Hepatocyte (in vitro differentiated cells): ENCODE data around the gene KNL1. TPM values are rescaled to one million over a fixed set of nuclear protein-coding genes. Genes with fewer than 3 reads are reported as not detected.

Experiments
- DNase-seq: peaks from one replicate; pipeline ENCODE4 v3.0.0-alpha.2; 2016; ENCODE audit warnings: low spot score
- H2AFZ ChIP-seq: fragments of 200-600 bp; sonication (generic); 2 replicates; pipeline ENCODE4 v1.6.0; 2016; ENCODE audit warnings: antibody characterized with exemption, mild to moderate bottlenecking
- H3K27ac ChIP-seq: fragments of 200-600 bp; sonication (generic); 2 replicates; pipeline ENCODE4 v1.5.1; 2016; ENCODE audit warnings: mild to moderate bottlenecking
- H3K27me3 ChIP-seq: fragments of 200-600 bp; sonication (generic); 2 replicates; pipeline ENCODE4 v1.6.1; 2016
- H3K36me3 ChIP-seq: fragments of 200-600 bp; sonication (generic); replicated peaks from 2 replicates; pipeline ENCODE4 v1.5.1; 2016; ENCODE audit warnings: low read depth; ENCODE audit not compliant: insufficient read depth
- H3K4me1 ChIP-seq: fragments of 200-600 bp; sonication (generic); 2 replicates; pipeline ENCODE4 v1.5.1; 2016; ENCODE audit warnings: mild to moderate bottlenecking, moderate library complexity; ENCODE audit not compliant: insufficient read depth
- H3K4me2 ChIP-seq: fragments of 200-600 bp; sonication (generic); 2 replicates; pipeline ENCODE4 v1.6.0; 2016
- H3K4me3 ChIP-seq: fragments of 200-600 bp; sonication (generic); 2 replicates; pipeline ENCODE4 v1.5.1; 2016; ENCODE audit warnings: mild to moderate bottlenecking
- H3K79me2 ChIP-seq: fragments of 200-600 bp; sonication (generic); 2 replicates; pipeline ENCODE4 v1.6.0; 2017; ENCODE audit warnings: mild to moderate bottlenecking
- H3K9me2 ChIP-seq: fragments of 200-600 bp; sonication (generic); replicated peaks from 2 replicates; pipeline ENCODE4 v1.6.0; 2017; ENCODE audit warnings: mild to moderate bottlenecking; ENCODE audit not compliant: insufficient read depth
- H3K9me3 ChIP-seq: fragments of 200-600 bp; sonication (generic); 2 replicates; pipeline ENCODE4 v1.5.1; 2016; ENCODE audit warnings: low read depth, mild to moderate bottlenecking
- H4K20me1 ChIP-seq: fragments of 200-600 bp; sonication (generic); 2 replicates; pipeline ENCODE4 v1.6.0; 2016; ENCODE audit warnings: mild to moderate bottlenecking; ENCODE audit not compliant: insufficient read depth, poor library complexity, severe bottlenecking
- CTCF ChIP-seq: fragments of 200-600 bp; sonication (generic); IDR thresholded peaks from 2 replicates; pipeline ENCODE4 v1.5.1; 2016; ENCODE audit warnings: antibody characterized with exemption, mild to moderate bottlenecking; ENCODE audit not compliant: poor library complexity
- EZH2 ChIP-seq: fragments of 200-600 bp; sonication (generic); IDR thresholded peaks from 2 replicates; pipeline ENCODE4 v1.6.1; 2016; ENCODE audit warnings: antibody characterized with exemption, mild to moderate bottlenecking, borderline replicate concordance
- EZH2phosphoT487 ChIP-seq: fragments of 200-600 bp; sonication (generic); IDR thresholded peaks from one replicate; pipeline ENCODE4 v1.6.1; 2018; ENCODE audit warnings: antibody characterized with exemption, mild to moderate bottlenecking, low read depth, moderate library complexity; ENCODE audit not compliant: unreplicated experiment, severe bottlenecking
- WGBS: methylation state at CpG from one replicate; pipeline ENCODE4 v1.1.6; 2016; ENCODE audit warnings: low lambda C conversion rate; ENCODE audit errors: missing lambda C conversion rate; 5-methylcytosine and 5-hydroxymethylcytosine counted together
- polyA plus RNA-seq: library from polyadenylated mRNA; unstranded; fragments of >200 nt; fragmentation: Nextera tagmentation; extraction: Ambion mirVana; gene quantifications from 2 replicates; pipeline ENCODE4 v1.2.1, GENCODE V29; 2016
- total RNA-seq: library from RNA; depleted of rRNA; stranded (reverse); fragments of >200 nt; gene quantifications from 2 replicates; pipeline ENCODE4 v1.2.3, GENCODE V29; 2014

Gene KNL1
- total and polyA plus RNA-seq, 2 experiments from 2014 or later: 3.0 to 15.7 TPM

GRCh38 chr15:40691737-40692136 is 97.7 kb downstream of the KNL1 start:
- H3K4me3 ChIP-seq: no peak overlapping the region
- TF ChIP-seq CTCF: no peak
- TF ChIP-seq EZH2phosphoT487: no peak
- no peak for TF ChIP-seq EZH2
- H3K27ac ChIP-seq: no peak overlapping the region
- no peaks in the 10 kb centered on the region for H3K9me2 ChIP-seq
- H3K4me2 ChIP-seq: no peak overlapping the region
- no peaks in the 10 kb centered on the region for H3K36me3 ChIP-seq
- WGBS: 84% methylated on average over 4 of the region's 4 CpGs
- no peaks in the 10 kb centered on the region for H4K20me1 ChIP-seq
- H2AFZ ChIP-seq: no peak overlapping the region
- DNase-seq: no peak
- H3K27me3 ChIP-seq: no peaks in the 10 kb centered on the region
- peaks cover 7% of the 10 kb centered on the region for H3K4me1 ChIP-seq
- H3K79me2 ChIP-seq: peaks cover 25% of the 10 kb centered on the region
- H3K9me3 ChIP-seq: no peaks in the 10 kb centered on the region

- peak overlapping the region; percentile 99 for H2AFZ ChIP-seq
- no peaks in the 10 kb centered on the region for H3K36me3 ChIP-seq
- no peak for DNase-seq
- peaks cover 7% of the 10 kb centered on the region for H3K4me1 ChIP-seq
- peaks cover 30% of the 10 kb centered on the region for H3K79me2 ChIP-seq
- peak overlapping the region; percentile 89 for H3K4me3 ChIP-seq
- peak overlapping the region; percentile 88 for H3K4me2 ChIP-seq
- H3K9me3 ChIP-seq: no peaks in the 10 kb centered on the region
- H3K27me3 ChIP-seq: no peaks in the 10 kb centered on the region
- TF ChIP-seq EZH2 (no peak), EZH2phosphoT487 (no peak), CTCF (no peak)
- no peaks in the 10 kb centered on the region for H4K20me1 ChIP-seq
- H3K27ac ChIP-seq: peak overlapping the region; percentile 100
- H3K9me2 ChIP-seq: no peaks in the 10 kb centered on the region
- 32% methylated on average over 31 of the region's 31 CpGs for WGBS
These were observed 100.0 kb downstream of the KNL1 start for GRCh38 chr15:40693904-40694687.

- H3K4me2 ChIP-seq: peak within 1 kb of the TSS; percentile 88
- H3K4me1 ChIP-seq: peaks cover 7% of the 10 kb centered on the region
- no peaks in the 10 kb centered on the region for H3K27me3 ChIP-seq
- H3K4me3 ChIP-seq: peak within 1 kb of the TSS; percentile 89
- H3K9me2 ChIP-seq: no peaks in the 10 kb centered on the region
- H3K79me2 ChIP-seq: peaks cover 30% of the 10 kb centered on the region
- H4K20me1 ChIP-seq: no peaks in the 10 kb centered on the region
- no peaks in the 10 kb centered on the region for H3K36me3 ChIP-seq
- DNase-seq: peak; percentile 97
- TF ChIP-seq EZH2: no peak
- H3K9me3 ChIP-seq: no peaks in the 10 kb centered on the region
- H3K27ac ChIP-seq: peak within 1 kb of the TSS; percentile 100
- peak within 1 kb of the TSS; percentile 99 for H2AFZ ChIP-seq
- WGBS: under 1% methylated on average over 76 of the region's 81 CpGs
These were observed 100.8 kb downstream of the KNL1 start, which contains the start of gene RAD51 for GRCh38 chr15:40694688-40695468. Gene RAD51, plus strand, starts transcription at chr15:40695174. Its CDS starts 3,585 bp downstream, at chr15:40698759.

GRCh38 chr15:40695469-40695890 is 101.4 kb downstream of the KNL1 start:
- TF ChIP-seq EZH2: no peak
- TF ChIP-seq EZH2phosphoT487: no peak
- no peak for TF ChIP-seq CTCF
- no peaks in the 10 kb centered on the region for H3K36me3 ChIP-seq
- peak overlapping the region; percentile 88 for H3K4me2 ChIP-seq
- peak overlapping the region; percentile 49 for H3K4me3 ChIP-seq
- no peaks in the 10 kb centered on the region for H3K27me3 ChIP-seq
- H3K9me2 ChIP-seq: no peaks in the 10 kb centered on the region
- peak overlapping the region; percentile 100 for H3K27ac ChIP-seq
- no peaks in the 10 kb centered on the region for H3K9me3 ChIP-seq
- DNase-seq: peak; percentile 33
- peak overlapping the region; percentile 66 for H2AFZ ChIP-seq
- no peaks in the 10 kb centered on the region for H4K20me1 ChIP-seq
- peaks cover 7% of the 10 kb centered on the region for H3K4me1 ChIP-seq
- H3K79me2 ChIP-seq: peaks cover 30% of the 10 kb centered on the region
- WGBS: 1% methylated on average over 24 of the region's 24 CpGs
